Measurements from ENCODE around the gene PRSS38. TPM values are rescaled to one million over a fixed set of nuclear protein-coding genes. Genes with fewer than 3 reads are reported as not detected.

PRSS38 gene
- total and polyA plus RNA-seq, 7 experiments from 2014 or later = not detected

GRCh38 chr1:227797144-227797543 lies 18.3 kb upstream of the PRSS38 start:
- Histone ChIP-seq H3K9me3 (ENCODE audit: control insufficient read depth in 2 of 3, low read length in 3 of 3) (no peaks in the 10 kb centered on the region), H3K4me1 (ENCODE audit: control insufficient read depth in 2 of 2, insufficient read depth in 2 of 2, low read length in 2 of 2) (no peaks in the 10 kb centered on the region), H3K36me3 (ENCODE audit: control insufficient read depth in 2 of 3, insufficient read depth in 3 of 3, low read length in 3 of 3) (no peaks in the 10 kb centered on the region), H3K27me3 (ENCODE audit: control insufficient read depth in 2 of 2, insufficient read depth in 2 of 2, low read length in 2 of 2) (no peaks in the 10 kb centered on the region), H3K27ac (ENCODE audit: low read depth, low read length) (no peak overlapping the region), H3K4me3 (ENCODE audit: low read length) (no peak overlapping the region)
- Mint-ChIP-seq H3K4me1 (peaks cover 0 to 2% (median 0%) of the 10 kb centered on the region in 7 donors), H3K27me3 (peaks cover 0 to 26% (median 0%) of the 10 kb centered on the region in 5 donors), H3K9me3 (peaks cover 0 to 2% (median 0%) of the 10 kb centered on the region in 11 donors), H3K27ac (no peak overlapping the region), H3K4me3 (no peak overlapping the region), H3K36me3 (no peaks in the 10 kb centered on the region)
- ChIA-PET CTCF (no interaction called here), POLR2A (no interaction called here)
- ATAC-seq (no peak), DNase-seq (no peak)
- intact Hi-C loops (cut with micrococcal nuclease) = no loop called here

- H3K4me1 Mint-ChIP-seq = no peaks in the 10 kb centered on the region
- CTCF ChIA-PET = no interaction called here
- peaks cover 0 to 30% (median 0%) of the 10 kb centered on the region in 5 donors for H3K27me3 Mint-ChIP-seq
These were observed 17.9 kb upstream of the PRSS38 start for GRCh38 chr1:227797625-227798024.

DNA sequence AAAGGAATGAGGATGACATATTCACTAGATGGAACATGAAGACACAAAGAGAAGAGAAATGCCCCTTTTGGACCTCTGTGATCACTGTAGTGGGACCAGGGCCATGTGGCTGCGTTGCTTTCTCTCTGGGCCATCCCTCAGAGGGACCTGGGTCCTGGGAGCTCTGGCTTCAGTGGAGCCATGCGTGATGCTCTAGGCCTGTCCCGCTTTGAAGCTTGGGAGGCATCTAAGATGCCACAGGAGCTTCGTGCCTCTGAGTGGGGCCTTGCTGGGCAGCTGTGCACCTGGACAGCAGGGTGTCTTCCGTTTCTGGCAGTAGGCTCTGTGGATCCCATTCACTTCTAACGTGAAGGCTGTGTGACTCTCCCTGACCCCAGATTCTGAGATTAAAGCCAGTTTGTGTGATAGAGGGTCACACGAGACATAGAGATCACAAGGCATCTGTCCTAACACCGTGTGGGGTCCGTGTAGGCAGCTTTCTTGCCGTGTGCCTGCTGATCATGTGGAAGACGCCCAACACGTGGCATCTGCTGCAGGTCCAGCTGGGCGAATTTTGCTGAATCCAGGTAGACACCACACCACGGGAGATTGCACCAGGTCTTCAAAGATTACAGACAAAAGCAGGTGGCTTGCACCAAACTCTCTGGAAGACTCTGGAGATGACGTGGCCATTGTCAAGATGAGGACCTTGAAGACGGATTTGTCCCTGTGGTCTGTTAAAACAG lies 17.2 kb upstream of the PRSS38 start:
- Histone ChIP-seq H3K9me3 (ENCODE audit: control insufficient read depth in 2 of 3, low read length in 3 of 3) (no peaks in the 10 kb centered on the region), H3K27me3 (ENCODE audit: control insufficient read depth in 2 of 2, insufficient read depth in 2 of 2, low read length in 2 of 2) (no peaks in the 10 kb centered on the region), H3K4me1 (ENCODE audit: control insufficient read depth in 2 of 2, insufficient read depth in 2 of 2, low read length in 2 of 2) (no peaks in the 10 kb centered on the region), H3K36me3 (ENCODE audit: control insufficient read depth in 2 of 3, insufficient read depth in 3 of 3, low read length in 3 of 3) (no peaks in the 10 kb centered on the region), H3K27ac (ENCODE audit: low read depth, low read length) (no peak overlapping the region), H3K4me3 (ENCODE audit: low read length) (no peak overlapping the region)
- no peak for DNase-seq
- no peaks in the 10 kb centered on the region for H3K36me3 Mint-ChIP-seq
- H3K27me3 Mint-ChIP-seq = peaks cover 0 to 32% (median 3%) of the 10 kb centered on the region in 5 donors
- ChIA-PET CTCF (no interaction called here), POLR2A (no interaction called here)
- intact Hi-C loops (cut with micrococcal nuclease) = no loop called here
- H3K4me3 Mint-ChIP-seq = no peak overlapping the region
- H3K27ac Mint-ChIP-seq = peak overlapping the region in 1 of 9 donors; percentile 30
- no peak for ATAC-seq
- H3K9me3 Mint-ChIP-seq = peaks cover 0 to 4% (median 0%) of the 10 kb centered on the region in 11 donors
- no peaks in the 10 kb centered on the region for H3K4me1 Mint-ChIP-seq

More at GRCh38 chr1:227797625-227798024, 17.9 kb upstream of the PRSS38 start:
- no peak for ATAC-seq
- Histone ChIP-seq H3K9me3 (ENCODE audit: control insufficient read depth in 2 of 3, low read length in 3 of 3) (no peaks in the 10 kb centered on the region), H3K4me1 (ENCODE audit: control insufficient read depth in 2 of 2, insufficient read depth in 2 of 2, low read length in 2 of 2) (no peaks in the 10 kb centered on the region), H3K27ac (ENCODE audit: low read depth, low read length) (no peak overlapping the region), H3K27me3 (ENCODE audit: control insufficient read depth in 2 of 2, insufficient read depth in 2 of 2, low read length in 2 of 2) (no peaks in the 10 kb centered on the region), H3K36me3 (ENCODE audit: control insufficient read depth in 2 of 3, insufficient read depth in 3 of 3, low read length in 3 of 3) (no peaks in the 10 kb centered on the region), H3K4me3 (ENCODE audit: low read length) (no peak overlapping the region)
- H3K9me3 Mint-ChIP-seq = peaks cover 0 to 2% (median 0%) of the 10 kb centered on the region in 11 donors
- no peak overlapping the region for H3K4me3 Mint-ChIP-seq
- no peak for DNase-seq
- POLR2A ChIA-PET = no interaction called here
- intact Hi-C loops (cut with micrococcal nuclease) = no loop called here
- no peaks in the 10 kb centered on the region for H3K36me3 Mint-ChIP-seq
- peak overlapping the region in 1 of 9 donors; percentile 77 for H3K27ac Mint-ChIP-seq

- no peaks in the 10 kb centered on the region for H3K27me3 ChIP-seq (ENCODE audit: control insufficient read depth in 2 of 2, insufficient read depth in 2 of 2, low read length in 2 of 2)
- intact Hi-C loops (cut with micrococcal nuclease) = no loop called here
- H3K9me3 ChIP-seq (ENCODE audit: control insufficient read depth in 2 of 3, low read length in 3 of 3) = no peaks in the 10 kb centered on the region
- ATAC-seq (no peak), DNase-seq (no peak)
- Mint-ChIP-seq H3K4me3 (no peak overlapping the region), H3K27me3 (peaks cover 0 to 45% (median 14%) of the 10 kb centered on the region in 5 donors), H3K36me3 (peaks cover 0 to 6% (median 5%) of the 10 kb centered on the region in 5 donors), H3K27ac (no peak overlapping the region), H3K4me1 (no peaks in the 10 kb centered on the region), H3K9me3 (peaks cover 0 to 18% (median 6%) of the 10 kb centered on the region in 11 donors)
- ChIA-PET CTCF (no interaction called here), POLR2A (interaction anchor here (0.8 kb wide), 1 partner anchor 1042 kb away, joined by 3 read pairs; no protein-coding TSS in a partner anchor)
- H3K27ac ChIP-seq (ENCODE audit: low read depth, low read length) = no peak overlapping the region
- no peaks in the 10 kb centered on the region for H3K36me3 ChIP-seq (ENCODE audit: control insufficient read depth in 2 of 3, insufficient read depth in 3 of 3, low read length in 3 of 3)
- no peaks in the 10 kb centered on the region for H3K4me1 ChIP-seq (ENCODE audit: control insufficient read depth in 2 of 2, insufficient read depth in 2 of 2, low read length in 2 of 2)
- no peak overlapping the region for H3K4me3 ChIP-seq (ENCODE audit: low read length)
These were observed 15.7 kb upstream of the PRSS38 start for GRCh38 chr1:227799756-227800155.

DNA sequence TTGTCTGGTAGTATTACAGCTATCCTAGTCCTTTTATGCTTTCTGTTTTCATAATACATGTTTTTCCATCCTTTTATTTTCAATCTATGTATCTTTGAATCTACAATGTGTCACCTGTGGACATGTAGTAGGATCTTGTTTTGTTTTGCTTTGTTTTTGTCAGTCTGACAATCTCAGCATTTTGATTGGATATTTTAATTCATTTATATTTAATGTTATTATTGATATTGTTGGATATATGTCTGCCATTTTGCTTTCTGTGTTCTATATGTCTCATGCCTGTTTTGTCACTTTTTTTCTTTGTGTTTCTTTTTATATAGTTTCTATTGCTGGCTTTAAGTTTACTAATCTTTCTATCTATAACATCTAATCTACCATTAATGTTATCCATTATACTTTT lies 11.5 kb upstream of the PRSS38 start:
- Mint-ChIP-seq H3K36me3 (peaks cover 0 to 7% (median 5%) of the 10 kb centered on the region in 5 donors), H3K4me1 (peaks cover 0 to 7% (median 4%) of the 10 kb centered on the region in 7 donors), H3K4me3 (no peak overlapping the region), H3K27ac (no peak overlapping the region), H3K27me3 (peaks cover 0 to 40% (median 21%) of the 10 kb centered on the region in 5 donors), H3K9me3 (peaks cover 0 to 26% (median 6%) of the 10 kb centered on the region in 11 donors)
- H3K4me3 ChIP-seq (ENCODE audit: low read length) = no peak overlapping the region
- DNase-seq (no peak), ATAC-seq (no peak)
- H3K4me1 ChIP-seq (ENCODE audit: control insufficient read depth in 2 of 2, insufficient read depth in 2 of 2, low read length in 2 of 2) = peaks cover 0 to 4% of the 10 kb centered on the region in 2 donors
- no peaks in the 10 kb centered on the region for H3K9me3 ChIP-seq (ENCODE audit: control insufficient read depth in 2 of 3, low read length in 3 of 3)
- H3K36me3 ChIP-seq (ENCODE audit: control insufficient read depth in 2 of 3, insufficient read depth in 3 of 3, low read length in 3 of 3) = no peaks in the 10 kb centered on the region
- ChIA-PET POLR2A (no interaction called here), CTCF (interaction anchor here (1.0 kb wide), 1 partner anchor 39 kb away, joined by 4 read pairs; no protein-coding TSS in a partner anchor)
- no peak overlapping the region for H3K27ac ChIP-seq (ENCODE audit: low read depth, low read length)
- intact Hi-C loops (cut with micrococcal nuclease) = no loop called here
- H3K27me3 ChIP-seq (ENCODE audit: control insufficient read depth in 2 of 2, insufficient read depth in 2 of 2, low read length in 2 of 2) = no peaks in the 10 kb centered on the region

- ATAC-seq = no peak
- Mint-ChIP-seq H3K4me1 (peaks cover 0 to 10% (median 6%) of the 10 kb centered on the region in 7 donors), H3K9me3 (peaks cover 0 to 26% (median 6%) of the 10 kb centered on the region in 11 donors), H3K4me3 (no peak overlapping the region), H3K36me3 (peaks cover 0 to 7% (median 5%) of the 10 kb centered on the region in 5 donors), H3K27me3 (peaks cover 0 to 33% (median 19%) of the 10 kb centered on the region in 5 donors), H3K27ac (no peak overlapping the region)
- ChIA-PET POLR2A (no interaction called here), CTCF (no interaction called here)
- intact Hi-C loops (cut with micrococcal nuclease) = no loop called here
- Histone ChIP-seq H3K27me3 (ENCODE audit: control insufficient read depth in 2 of 2, insufficient read depth in 2 of 2, low read length in 2 of 2) (no peaks in the 10 kb centered on the region), H3K4me3 (ENCODE audit: low read length) (no peak overlapping the region), H3K27ac (ENCODE audit: low read depth, low read length) (no peak overlapping the region), H3K4me1 (ENCODE audit: control insufficient read depth in 2 of 2, insufficient read depth in 2 of 2, low read length in 2 of 2) (peaks cover 0 to 4% of the 10 kb centered on the region in 2 donors), H3K9me3 (ENCODE audit: control insufficient read depth in 2 of 3, low read length in 3 of 3) (no peaks in the 10 kb centered on the region), H3K36me3 (ENCODE audit: control insufficient read depth in 2 of 3, insufficient read depth in 3 of 3, low read length in 3 of 3) (no peaks in the 10 kb centered on the region)
- DNase-seq = no peak
These were observed 9.8 kb upstream of the PRSS38 start for GRCh38 chr1:227805606-227806197.

Data from naive thymus-derived CD4-positive, alpha-beta T cell (primary cell).